Muscle of back (tissue), 13 donors: ENCODE data around the gene PLXNA4. TPM values are rescaled to one million over a fixed set of nuclear protein-coding genes. Genes with fewer than 3 reads are reported as not detected.
"Not testable (repeated sequence)": the region's sequence is repeated elsewhere in the genome, so short reads cannot be mapped to it uniquely, and the experiment has no call there.

Source experiments
- DNase-seq, 3 donors: peaks; one replicate each; pipeline versions ENCODE4 v3.0.0 to v3.0.0-alpha.2; 2013
- long read RNA-seq, 9 donors: transcript quantifications; one replicate each; lab custom pipeline, GENCODE V29; 2026
- polyA plus RNA-seq, 10 donors: library from polyadenylated mRNA; unstranded; fragments of 120-200 nt; gene quantifications; one replicate each; pipeline ENCODE4 v1.2.1, GENCODE V29; 2013; ENCODE audit not compliant: insufficient read length in 10 of 10

PLXNA4 gene, protein sequence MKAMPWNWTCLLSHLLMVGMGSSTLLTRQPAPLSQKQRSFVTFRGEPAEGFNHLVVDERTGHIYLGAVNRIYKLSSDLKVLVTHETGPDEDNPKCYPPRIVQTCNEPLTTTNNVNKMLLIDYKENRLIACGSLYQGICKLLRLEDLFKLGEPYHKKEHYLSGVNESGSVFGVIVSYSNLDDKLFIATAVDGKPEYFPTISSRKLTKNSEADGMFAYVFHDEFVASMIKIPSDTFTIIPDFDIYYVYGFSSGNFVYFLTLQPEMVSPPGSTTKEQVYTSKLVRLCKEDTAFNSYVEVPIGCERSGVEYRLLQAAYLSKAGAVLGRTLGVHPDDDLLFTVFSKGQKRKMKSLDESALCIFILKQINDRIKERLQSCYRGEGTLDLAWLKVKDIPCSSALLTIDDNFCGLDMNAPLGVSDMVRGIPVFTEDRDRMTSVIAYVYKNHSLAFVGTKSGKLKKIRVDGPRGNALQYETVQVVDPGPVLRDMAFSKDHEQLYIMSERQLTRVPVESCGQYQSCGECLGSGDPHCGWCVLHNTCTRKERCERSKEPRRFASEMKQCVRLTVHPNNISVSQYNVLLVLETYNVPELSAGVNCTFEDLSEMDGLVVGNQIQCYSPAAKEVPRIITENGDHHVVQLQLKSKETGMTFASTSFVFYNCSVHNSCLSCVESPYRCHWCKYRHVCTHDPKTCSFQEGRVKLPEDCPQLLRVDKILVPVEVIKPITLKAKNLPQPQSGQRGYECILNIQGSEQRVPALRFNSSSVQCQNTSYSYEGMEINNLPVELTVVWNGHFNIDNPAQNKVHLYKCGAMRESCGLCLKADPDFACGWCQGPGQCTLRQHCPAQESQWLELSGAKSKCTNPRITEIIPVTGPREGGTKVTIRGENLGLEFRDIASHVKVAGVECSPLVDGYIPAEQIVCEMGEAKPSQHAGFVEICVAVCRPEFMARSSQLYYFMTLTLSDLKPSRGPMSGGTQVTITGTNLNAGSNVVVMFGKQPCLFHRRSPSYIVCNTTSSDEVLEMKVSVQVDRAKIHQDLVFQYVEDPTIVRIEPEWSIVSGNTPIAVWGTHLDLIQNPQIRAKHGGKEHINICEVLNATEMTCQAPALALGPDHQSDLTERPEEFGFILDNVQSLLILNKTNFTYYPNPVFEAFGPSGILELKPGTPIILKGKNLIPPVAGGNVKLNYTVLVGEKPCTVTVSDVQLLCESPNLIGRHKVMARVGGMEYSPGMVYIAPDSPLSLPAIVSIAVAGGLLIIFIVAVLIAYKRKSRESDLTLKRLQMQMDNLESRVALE (N-terminal part only)
- 1 to 10 TPM; 2.2 to 8.5 (median 4.0) TPM for polyA plus RNA-seq
- long read RNA-seq, donor 1: 0 reads
- long read RNA-seq, donor 2: 0 reads
- long read RNA-seq, donor 3: 0 reads
- long read RNA-seq, donor 4: 0 reads
- long read RNA-seq, donor 5: 0 reads
- long read RNA-seq, donor 6, partial matches to known transcripts: 0 of 1 reads
- long read RNA-seq, donor 6, other reads (novel, unspliced or antisense): 0 of 1 reads
- long read RNA-seq, donor 7: 0 reads
- long read RNA-seq, donor 8: 0 reads
- long read RNA-seq, donor 9: 0 reads

GRCh38 chr7:132575982-132576720, at the start of gene PLXNA4:
Gene PLXNA4 (minus strand): TSS chr7:132576470. CDS start chr7:132508693, 67,777 bp downstream.
- peak in 1 of 3 donors; percentile 44 for DNase-seq

- DNase-seq: no peak
These were observed 49.4 kb upstream of the PLXNA4 start for GRCh38 chr7:132625651-132626050.

- DNase-seq: no peak
These were observed 45.8 kb upstream of the PLXNA4 start for GRCh38 chr7:132622081-132622480.

- no peak for DNase-seq
These were observed 43.7 kb upstream of the PLXNA4 start for GRCh38 chr7:132619967-132620366.

DNA sequence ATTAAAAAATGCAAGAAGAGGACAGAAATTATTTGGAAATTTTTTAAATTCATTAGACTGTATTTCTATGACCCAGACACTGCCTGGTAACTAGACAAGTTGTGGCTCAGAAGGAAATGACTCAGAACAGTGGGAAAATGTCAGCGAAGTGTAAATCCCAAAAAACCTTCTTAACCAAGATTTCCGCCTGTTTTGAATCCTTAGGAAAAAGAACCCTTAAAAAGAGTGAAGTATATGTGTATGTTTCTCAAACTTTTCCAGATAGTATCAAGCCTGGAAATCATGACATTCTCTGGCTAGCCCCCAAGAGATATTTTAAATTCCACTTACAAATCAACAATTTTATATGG, 42.7 kb upstream of the PLXNA4 start:
- peak in 1 of 3 donors; percentile 26 for DNase-seq

- no peak for DNase-seq
These were observed 42.1 kb upstream of the PLXNA4 start for GRCh38 chr7:132618271-132618955.

GRCh38 chr7:132614428-132615318, 38.4 kb upstream of the PLXNA4 start:
- peak; percentile 31 to 83 (median 57) for DNase-seq

- no peak for DNase-seq
These were observed 37.5 kb upstream of the PLXNA4 start for GRCh38 chr7:132613737-132614136.

DNA sequence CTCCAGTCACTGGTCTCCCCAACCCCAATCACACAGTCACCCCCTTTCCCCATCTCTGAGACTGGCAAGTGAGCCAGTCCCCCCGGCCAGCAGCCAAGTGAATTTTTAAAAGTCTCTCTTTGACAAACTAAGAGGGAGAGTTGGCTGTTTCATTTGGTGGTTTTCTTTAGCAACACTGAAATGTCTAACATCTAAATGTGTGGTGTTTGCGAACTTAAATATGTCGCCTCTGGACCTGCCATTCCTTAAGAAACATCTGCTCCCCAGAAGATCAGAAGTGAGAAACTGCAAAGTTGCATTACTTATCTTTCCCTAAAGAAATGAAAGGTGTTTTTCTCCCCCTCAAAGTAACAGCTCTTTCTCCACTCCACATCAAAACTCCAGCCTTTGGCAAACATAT, 34.7 kb upstream of the PLXNA4 start:
- no peak for DNase-seq

- DNase-seq: no peak
These were observed 33.7 kb upstream of the PLXNA4 start for GRCh38 chr7:132609906-132610520.

- DNase-seq: no peak
These were observed 33.0 kb upstream of the PLXNA4 start for GRCh38 chr7:132609222-132609621.

DNA sequence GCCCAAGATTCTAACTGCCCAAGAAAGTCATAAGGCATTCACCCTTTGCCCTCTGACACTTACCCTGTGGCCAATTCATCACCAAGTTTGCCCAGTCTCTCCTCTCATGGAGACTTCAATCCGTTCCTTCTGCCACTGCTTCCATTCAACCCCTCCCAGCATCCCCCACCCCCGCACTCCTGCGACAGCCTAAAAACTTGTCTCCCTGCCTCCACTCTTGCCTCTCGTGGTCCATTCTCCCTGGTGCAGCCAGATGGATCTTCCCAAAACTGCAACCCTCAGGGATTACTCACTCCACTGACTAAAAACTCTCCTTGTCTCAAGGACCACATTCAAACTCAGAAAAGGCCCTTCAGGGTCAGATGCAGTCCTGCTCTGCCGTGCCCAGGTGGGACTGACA, 32.3 kb upstream of the PLXNA4 start:
- DNase-seq: no peak

DNA sequence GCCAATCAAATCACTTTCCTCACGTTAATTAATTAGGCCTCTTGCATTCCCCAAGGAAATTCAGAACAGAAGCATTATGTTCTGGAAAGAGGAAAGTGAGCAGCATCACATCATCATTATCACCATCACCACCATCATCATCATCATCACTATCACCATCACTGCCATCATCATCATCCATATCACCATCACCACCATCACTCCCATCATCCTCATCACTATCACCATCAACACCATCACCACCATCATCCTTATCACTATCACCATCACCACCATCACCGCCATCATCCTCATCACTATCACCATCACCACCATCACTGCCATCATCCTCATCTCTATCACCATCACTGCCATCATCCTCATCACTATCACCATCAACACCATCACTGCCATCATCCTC, 31.4 kb upstream of the PLXNA4 start:
- no peak for DNase-seq

GRCh38 chr7:132604121-132604520, 27.9 kb upstream of the PLXNA4 start:
- no peak for DNase-seq

DNA sequence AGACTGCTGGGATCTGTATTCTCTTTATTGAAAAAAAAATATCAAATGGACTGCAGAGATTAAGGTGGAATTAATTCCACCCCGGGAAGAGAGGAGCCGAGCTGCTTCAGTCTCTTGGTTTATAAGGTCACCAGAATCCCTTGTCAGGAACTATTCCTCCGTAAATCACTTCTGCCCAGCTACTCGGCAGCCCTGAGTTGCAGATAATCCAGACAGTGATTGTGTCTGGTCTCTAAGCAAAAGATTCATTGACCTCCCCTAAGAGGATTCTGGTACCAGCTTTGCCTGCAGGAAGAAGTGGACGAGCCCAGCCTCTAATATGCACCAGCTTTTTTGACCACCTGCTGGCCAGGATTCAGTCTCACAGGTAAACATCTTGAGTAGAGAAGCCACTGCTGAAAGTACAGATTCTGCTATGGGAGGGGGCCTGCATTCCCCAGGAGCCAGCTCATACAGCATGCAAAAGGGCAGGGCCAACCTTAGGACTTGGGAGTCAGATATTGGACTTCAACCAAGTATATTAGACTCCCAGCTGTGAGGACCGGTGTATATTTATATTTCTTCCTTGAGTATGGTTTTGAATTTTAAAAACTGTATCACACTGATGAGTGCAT, 27.1 kb upstream of the PLXNA4 start:
- DNase-seq: no peak

DNA sequence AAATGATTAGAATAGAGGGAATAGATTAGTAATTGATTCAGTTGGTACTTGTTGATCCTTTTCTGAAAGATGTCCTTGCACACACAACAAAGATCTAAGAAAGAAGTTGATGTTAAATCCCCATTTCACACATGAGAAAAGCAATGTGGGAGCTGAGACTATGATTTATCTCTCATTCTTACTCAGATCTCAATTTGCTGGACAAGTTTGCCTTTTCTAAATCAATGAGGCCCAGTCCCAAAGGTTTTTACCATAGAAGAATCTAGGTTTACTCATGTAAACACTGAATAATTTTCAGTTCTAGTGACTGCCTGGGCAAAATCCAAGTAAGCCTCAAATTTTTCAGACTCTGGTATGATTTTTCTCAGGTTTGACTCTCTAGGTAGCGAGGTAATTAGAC, 25.5 kb upstream of the PLXNA4 start:
- no peak for DNase-seq

- no peak for DNase-seq
These were observed 20.3 kb upstream of the PLXNA4 start for GRCh38 chr7:132596588-132596987.

- not testable (repeated sequence) for DNase-seq
These were observed 18.5 kb upstream of the PLXNA4 start for GRCh38 chr7:132594741-132595140.
